SU-DHL-6 (cell line): ENCODE results near the gene TBX3.

Experiments used
- H2AFZ ChIP-seq: fragments of 200-600 bp; sonication (generic); 2 replicates; pipeline ENCODE4 v1.6.1; 2014; ENCODE audit warnings: low read depth, mild to moderate bottlenecking, moderate library complexity, mixed read lengths, antibody characterized with exemption, low read length; ENCODE audit not compliant: severe bottlenecking
- H3F3A ChIP-seq: fragments of 200-600 bp; shearing (Covaris generic); 2 replicates; pipeline ENCODE4 v1.6.0; 2016; ENCODE audit warnings: antibody characterized with exemption, mild to moderate bottlenecking; ENCODE audit not compliant: insufficient read depth
- H3K27ac ChIP-seq: fragments of 200-600 bp; sonication (generic); 2 replicates; pipeline ENCODE4 v1.5.1; 2016; ENCODE audit warnings: low read depth, mild to moderate bottlenecking, low read length, moderate library complexity, mixed read lengths
- H3K27me3 ChIP-seq: fragments of 200-600 bp; sonication (generic), shearing (Covaris generic); 2 replicates; pipeline ENCODE4 v1.6.0; 2014; ENCODE audit warnings: mild to moderate bottlenecking, low read length
- H3K36me3 ChIP-seq: fragments of 200-600 bp; sonication (generic); 2 replicates; pipeline ENCODE4 v1.6.1; 2014; ENCODE audit warnings: mild to moderate bottlenecking, low read length, mixed read lengths
- H3K4me2 ChIP-seq: fragments of 300-600, 200-600 bp; shearing (Covaris generic), sonication (generic); 2 replicates; pipeline ENCODE4 v1.6.0; 2014; ENCODE audit warnings: low read length, low read depth, mild to moderate bottlenecking; ENCODE audit not compliant: poor library complexity, severe bottlenecking
- H3K4me3 ChIP-seq: fragments of 200-600 bp; sonication (generic); 2 replicates; pipeline ENCODE4 v1.5.1; 2014; ENCODE audit warnings: antibody characterized with exemption, low read length, mild to moderate bottlenecking, mixed read lengths; ENCODE audit not compliant: insufficient read depth, poor library complexity, severe bottlenecking
- H3K79me2 ChIP-seq: fragments of 200-600 bp; sonication (generic); 2 replicates; pipeline ENCODE4 v1.6.1; 2014; ENCODE audit warnings: mild to moderate bottlenecking, low read length, moderate library complexity; ENCODE audit not compliant: insufficient read depth
- H3K9ac ChIP-seq: fragments of 200-600 bp; sonication (generic); 2 replicates; pipeline ENCODE4 v1.7.0; 2014; ENCODE audit warnings: mild to moderate bottlenecking, low read length
- H3K9me2 ChIP-seq: fragments of 200-600 bp; sonication (generic); replicated peaks from 2 replicates; pipeline ENCODE4 v1.6.1; 2014; ENCODE audit warnings: low read length; ENCODE audit not compliant: insufficient read depth
- H3K9me3 ChIP-seq: fragments of 200-600 bp; sonication (generic); 2 replicates; pipeline ENCODE4 v1.6.1; 2014; ENCODE audit warnings: low read length, mixed read lengths; ENCODE audit not compliant: insufficient read depth
- H4K20me1 ChIP-seq: fragments of 200-600 bp; sonication (generic); 2 replicates; pipeline ENCODE4 v1.6.1; 2014; ENCODE audit warnings: low read depth, mild to moderate bottlenecking, antibody characterized with exemption, low read length, moderate library complexity, mixed read lengths
- EZH2phosphoT487 ChIP-seq: fragments of 200-600 bp; sonication (generic), shearing (Covaris generic); conservative IDR thresholded peaks from 2 replicates; pipeline ENCODE4 v1.6.1; 2018; ENCODE audit warnings: mild to moderate bottlenecking, antibody characterized with exemption, low read length, moderate library complexity, mixed read lengths
- TF ChIP-seq, protein P1 (sequence below): fragments of 200-600 bp; sonication (generic); IDR thresholded peaks from one replicate; pipeline ENCODE4 v1.5.1; 2017; ENCODE audit warnings: antibody characterized with exemption, mild to moderate bottlenecking, low read length, moderate library complexity; ENCODE audit not compliant: insufficient read depth, poor library complexity, severe bottlenecking

TBX3 gene

DNA sequence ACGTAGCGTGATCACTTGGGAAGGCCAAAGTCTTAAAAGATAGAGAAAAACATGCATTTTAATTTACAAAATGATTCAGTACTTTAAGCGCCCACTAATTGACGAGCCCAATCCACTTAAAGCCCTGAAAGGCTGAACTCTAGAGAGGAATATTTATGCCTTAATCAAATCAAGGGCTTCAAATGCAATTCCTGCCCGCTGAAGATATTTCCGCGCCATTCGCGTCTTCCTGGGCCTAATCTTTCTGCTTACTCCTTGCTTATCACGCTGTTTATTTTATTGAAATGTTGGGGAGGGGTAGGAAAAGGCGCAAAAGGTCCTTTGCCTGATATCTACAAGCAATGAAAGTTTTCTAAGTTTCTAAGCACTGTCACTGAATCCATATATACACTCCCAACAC, 4.0 kb downstream of the TBX3 start:
- no peak overlapping the region for H3K9ac ChIP-seq
- H2AFZ ChIP-seq, result no peak overlapping the region
- H3K9me3 ChIP-seq, result no peaks in the 10 kb centered on the region
- H3K79me2 ChIP-seq, result no peaks in the 10 kb centered on the region
- no peaks in the 10 kb centered on the region for H3K9me2 ChIP-seq
- H3K4me2 ChIP-seq, result no peak overlapping the region
- no peaks in the 10 kb centered on the region for H3F3A ChIP-seq
- peaks cover 3% of the 10 kb centered on the region; the same call in 1 of the 2 replicates for H3K27me3 ChIP-seq
- no peaks in the 10 kb centered on the region for H3K36me3 ChIP-seq
- H3K27ac ChIP-seq, result no peak overlapping the region
- no peaks in the 10 kb centered on the region for H4K20me1 ChIP-seq
- H3K4me3 ChIP-seq, result no peak overlapping the region
- TF ChIP-seq, protein P1, sequence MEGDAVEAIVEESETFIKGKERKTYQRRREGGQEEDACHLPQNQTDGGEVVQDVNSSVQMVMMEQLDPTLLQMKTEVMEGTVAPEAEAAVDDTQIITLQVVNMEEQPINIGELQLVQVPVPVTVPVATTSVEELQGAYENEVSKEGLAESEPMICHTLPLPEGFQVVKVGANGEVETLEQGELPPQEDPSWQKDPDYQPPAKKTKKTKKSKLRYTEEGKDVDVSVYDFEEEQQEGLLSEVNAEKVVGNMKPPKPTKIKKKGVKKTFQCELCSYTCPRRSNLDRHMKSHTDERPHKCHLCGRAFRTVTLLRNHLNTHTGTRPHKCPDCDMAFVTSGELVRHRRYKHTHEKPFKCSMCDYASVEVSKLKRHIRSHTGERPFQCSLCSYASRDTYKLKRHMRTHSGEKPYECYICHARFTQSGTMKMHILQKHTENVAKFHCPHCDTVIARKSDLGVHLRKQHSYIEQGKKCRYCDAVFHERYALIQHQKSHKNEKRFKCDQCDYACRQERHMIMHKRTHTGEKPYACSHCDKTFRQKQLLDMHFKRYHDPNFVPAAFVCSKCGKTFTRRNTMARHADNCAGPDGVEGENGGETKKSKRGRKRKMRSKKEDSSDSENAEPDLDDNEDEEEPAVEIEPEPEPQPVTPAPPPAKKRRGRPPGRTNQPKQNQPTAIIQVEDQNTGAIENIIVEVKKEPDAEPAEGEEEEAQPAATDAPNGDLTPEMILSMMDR, result no peak
- no peak for TF ChIP-seq EZH2phosphoT487

DNA sequence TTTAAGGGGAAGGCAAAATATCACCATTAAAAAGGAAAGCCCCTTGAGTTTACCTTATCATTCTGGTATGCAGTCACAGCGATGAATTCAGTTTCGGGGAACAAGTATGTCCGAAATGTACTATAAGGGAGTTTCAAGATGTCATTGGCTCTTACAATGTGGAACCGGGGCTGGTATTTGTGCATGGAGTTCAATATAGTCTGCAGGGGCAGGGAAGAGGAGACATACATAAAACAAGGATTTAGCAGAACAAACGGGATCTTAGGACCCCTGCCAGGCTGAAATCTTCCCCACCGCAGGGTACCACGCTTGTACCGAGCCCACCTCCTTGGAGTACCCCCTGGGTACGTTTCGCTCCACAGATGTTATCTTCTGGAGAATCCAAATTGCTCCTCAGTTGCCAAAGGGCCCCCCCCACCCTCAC, 4.5 kb downstream of the TBX3 start:
- Histone ChIP-seq H3K36me3 (no peaks in the 10 kb centered on the region), H3K79me2 (no peaks in the 10 kb centered on the region), H3K4me2 (no peak overlapping the region), H3F3A (no peaks in the 10 kb centered on the region), H3K27ac (no peak overlapping the region), H3K4me3 (no peak overlapping the region), H3K9ac (no peak overlapping the region), H3K9me2 (no peaks in the 10 kb centered on the region), H3K9me3 (no peaks in the 10 kb centered on the region), H3K27me3 (peaks cover 3% of the 10 kb centered on the region; the same call in 1 of the 2 replicates), H2AFZ (no peak overlapping the region), H4K20me1 (no peaks in the 10 kb centered on the region)
- no peak for TF ChIP-seq EZH2phosphoT487
- TF ChIP-seq, protein P1, result no peak

DNA sequence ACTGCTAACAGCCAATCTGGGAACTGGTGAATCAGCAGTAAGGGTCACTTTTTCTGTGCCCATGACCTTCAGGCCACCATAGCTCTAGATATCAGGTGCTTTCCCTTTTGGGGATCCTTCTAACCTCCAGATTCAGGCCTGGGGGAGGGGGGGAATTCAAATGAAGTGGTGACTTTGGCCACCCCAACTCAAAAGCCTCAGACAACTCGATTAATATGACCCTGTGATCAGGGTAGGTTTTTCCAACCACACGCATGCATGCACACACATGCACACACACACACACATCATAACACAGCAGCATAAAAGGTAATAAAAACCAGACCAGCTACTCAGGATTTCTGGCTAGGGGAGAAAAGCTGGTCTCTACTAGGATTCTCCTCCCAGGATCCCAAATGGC, 5.3 kb downstream of the TBX3 start:
- H3K9ac ChIP-seq, result no peak overlapping the region

More for the DNA sequence above, 5.3 kb downstream of the TBX3 start:
- Histone ChIP-seq H3F3A (no peaks in the 10 kb centered on the region), H3K4me2 (no peak overlapping the region), H2AFZ (no peak overlapping the region), H4K20me1 (no peaks in the 10 kb centered on the region), H3K79me2 (no peaks in the 10 kb centered on the region), H3K4me3 (no peak overlapping the region), H3K27ac (no peak overlapping the region), H3K36me3 (no peaks in the 10 kb centered on the region), H3K27me3 (peaks cover 3% of the 10 kb centered on the region; the same call in 1 of the 2 replicates), H3K9me2 (no peaks in the 10 kb centered on the region), H3K9me3 (no peaks in the 10 kb centered on the region)
- no peak for TF ChIP-seq EZH2phosphoT487
- TF ChIP-seq, protein P1, result no peak
